Measurements from ENCODE around the gene FPR2.

Gene FPR2

DNA sequence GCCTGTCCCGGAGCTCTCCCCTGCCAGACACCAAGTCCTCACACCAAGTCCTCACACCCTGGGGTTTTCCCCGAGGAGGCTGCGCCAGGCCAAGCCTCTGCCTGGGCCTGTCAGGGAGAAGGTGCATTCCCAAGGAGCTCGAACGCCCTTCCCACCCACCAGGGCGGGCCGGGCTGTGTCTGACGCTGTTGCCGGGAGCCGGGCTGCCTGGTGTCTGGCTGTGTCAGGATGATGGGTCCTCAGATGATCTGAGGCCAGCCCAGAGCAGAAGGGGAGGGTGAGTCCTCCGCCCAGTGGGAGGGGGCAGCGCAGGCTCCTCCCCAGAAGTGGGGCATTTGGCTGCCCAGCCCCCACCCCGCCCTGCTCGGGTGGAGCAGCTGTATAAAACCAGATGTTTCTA, 34.9 kb upstream of the FPR2 start:
- Histone ChIP-seq H3K27me3 (ENCODE audit: insufficient read depth, poor library complexity, severe bottlenecking) (no peaks in the 10 kb centered on the region), H3K27ac (replicated peaks) (no peak overlapping the region), H3K4me3 (replicated peaks; ENCODE audit: insufficient read depth, low read length) (no peak overlapping the region)
- no peak for TF ChIP-seq REST (IDR thresholded peaks at IDR 0.05; ENCODE audit: insufficient replicate concordance, low read depth)
- no peak for TF ChIP-seq POLR2AphosphoS5 (IDR thresholded peaks at IDR 0.05; ENCODE audit: low read depth)
- no peak for TF ChIP-seq SPI1 (IDR thresholded peaks at IDR 0.05; ENCODE audit: borderline replicate concordance, low read depth)
- TF ChIP-seq GABPA (IDR thresholded peaks at IDR 0.05; ENCODE audit: low read depth): no peak
- TF ChIP-seq CTCF (IDR thresholded peaks at IDR 0.05; ENCODE audit: insufficient read depth, low read length): no peak
- no peak for DNase-seq (ENCODE audit: low read depth in 1 of 2, low spot score in 1 of 2)

GRCh38 chr19:51727349-51727880, 33.6 kb upstream of the FPR2 start:
- no peak for TF ChIP-seq SPI1 (IDR thresholded peaks at IDR 0.05; ENCODE audit: borderline replicate concordance, low read depth)
- TF ChIP-seq POLR2AphosphoS5 (IDR thresholded peaks at IDR 0.05; ENCODE audit: low read depth): no peak
- no peak for TF ChIP-seq GABPA (IDR thresholded peaks at IDR 0.05; ENCODE audit: low read depth)
- no peak for TF ChIP-seq CTCF (IDR thresholded peaks at IDR 0.05; ENCODE audit: insufficient read depth, low read length)
- TF ChIP-seq REST (IDR thresholded peaks at IDR 0.05; ENCODE audit: insufficient replicate concordance, low read depth): no peak
- Histone ChIP-seq H3K27ac (replicated peaks) (no peak overlapping the region), H3K4me3 (replicated peaks; ENCODE audit: insufficient read depth, low read length) (no peak overlapping the region), H3K27me3 (ENCODE audit: insufficient read depth, poor library complexity, severe bottlenecking) (no peaks in the 10 kb centered on the region)
- DNase-seq (ENCODE audit: low read depth in 1 of 2, low spot score in 1 of 2): no peak

DNA sequence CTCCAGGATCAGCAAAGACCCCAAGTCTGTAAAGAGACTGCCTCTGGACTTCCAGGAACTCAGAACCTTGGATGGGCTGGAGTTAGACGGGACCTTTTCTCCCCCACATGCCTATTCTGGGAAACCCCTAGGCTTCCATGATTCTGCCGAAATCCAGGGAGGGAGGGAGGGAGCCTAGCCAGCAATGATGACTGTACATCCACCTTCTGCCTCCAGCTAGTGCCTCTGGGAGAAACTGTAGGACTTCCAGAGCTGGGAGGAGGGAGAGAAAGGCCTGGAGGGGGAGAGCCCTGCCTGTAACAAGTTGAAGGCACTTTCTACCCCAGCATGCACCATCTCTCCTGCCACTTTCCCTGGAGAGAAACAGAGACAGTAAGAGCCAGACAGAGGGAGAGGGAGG, 31.2 kb upstream of the FPR2 start:
- TF ChIP-seq REST (IDR thresholded peaks at IDR 0.05; ENCODE audit: insufficient replicate concordance, low read depth) (no peak), POLR2AphosphoS5 (IDR thresholded peaks at IDR 0.05; ENCODE audit: low read depth) (no peak), GABPA (IDR thresholded peaks at IDR 0.05; ENCODE audit: low read depth) (no peak), SPI1 (IDR thresholded peaks at IDR 0.05; ENCODE audit: borderline replicate concordance, low read depth) (no peak), CTCF (IDR thresholded peaks at IDR 0.05; ENCODE audit: insufficient read depth, low read length) (no peak)

More for the DNA sequence above, 31.2 kb upstream of the FPR2 start:
- no peaks in the 10 kb centered on the region for H3K27me3 ChIP-seq (ENCODE audit: insufficient read depth, poor library complexity, severe bottlenecking)
- no peak overlapping the region for H3K4me3 ChIP-seq (replicated peaks; ENCODE audit: insufficient read depth, low read length)
- no peak for DNase-seq (ENCODE audit: low read depth in 1 of 2, low spot score in 1 of 2)
- H3K27ac ChIP-seq (replicated peaks): no peak overlapping the region

Measured in HL-60 (cell line).